ENCODE measurements around the gene PLEKHM2. TPM values are rescaled to one million over a fixed set of nuclear protein-coding genes. Genes with fewer than 3 reads are reported as not detected.

Gene PLEKHM2
- total and polyA plus RNA-seq, 2 of the 8 experiments (the other 6 are each of a cell fraction or from before 2014, with no cell fraction given) = 38.3 to 47.6 TPM

DNA sequence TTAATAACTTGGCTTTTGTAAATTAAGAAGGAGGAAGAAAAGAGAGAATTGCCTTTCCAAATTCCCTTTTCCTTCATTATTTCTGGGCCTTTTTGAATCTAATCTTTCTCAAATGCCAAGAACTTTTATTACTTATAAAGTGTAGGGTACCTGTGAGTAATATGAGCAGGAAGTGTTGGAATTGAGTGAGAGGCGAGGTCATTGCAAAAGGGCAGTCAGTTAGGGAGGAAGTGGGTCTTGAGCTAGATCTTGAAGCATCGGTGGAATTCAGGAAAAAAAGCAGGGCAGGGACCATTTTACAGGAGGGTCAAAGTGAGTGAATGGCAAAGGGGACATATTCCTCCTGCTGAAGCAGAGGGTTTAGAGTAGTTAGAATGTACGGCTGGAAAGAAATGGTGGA, 43.5 kb upstream of the PLEKHM2 start (continued):
- TF ChIP-seq RFX5 (IDR thresholded peaks at IDR 0.05; ENCODE audit: borderline replicate concordance, low read depth, low read length) (no peak), HDAC2 (IDR thresholded peaks at IDR 0.05; ENCODE audit: borderline replicate concordance in 1 of 2, low read depth in 2 of 2, low read length in 2 of 2) (no peak), YY1 (IDR thresholded peaks at IDR 0.05; ENCODE audit: low read depth, low read length) (no peak), BRCA1 (IDR thresholded peaks at IDR 0.05; ENCODE audit: low read depth, low read length) (no peak)

Data from H1 (cell line).